ENCODE data around the gene CLCN2. TPM values are rescaled to one million over a fixed set of nuclear protein-coding genes. Genes with fewer than 3 reads are reported as not detected.

The CLCN2 gene
- total and polyA plus RNA-seq, 2 of the 4 experiments (the other 2 are of a cell fraction): 2.9 to 5.8 TPM

- peak overlapping the region; percentile 26 for H3K14ac ChIP-seq (replicated peaks; ENCODE audit: low read depth, low read length)
- CTCF ChIA-PET: interaction anchor here (1.2 kb wide), 2 partner anchors 72 to 200 kb away, joined by 3 read pairs; partner anchors contain the start of gene EPHB3
Measured at GRCh38 chr3:184360929-184361531, 375 bp downstream of the CLCN2 start.

More at GRCh38 chr3:184360929-184361531, 375 bp downstream of the CLCN2 start:
- Histone ChIP-seq H4K5ac (ENCODE audit: low read depth, low read length) (peak overlapping the region; percentile 52), H4K8ac (ENCODE audit: low read depth in 2 of 2, low read length in 2 of 2) (peak overlapping the region; percentile 58 to 69; a peak in 2 of 4 replicates), H2BK5ac (ENCODE audit: low read depth, low read length, poor library complexity, severe bottlenecking) (peak overlapping the region; percentile 62), H2BK15ac (ENCODE audit: low read depth, low read length) (no peak overlapping the region; the same call in 2 of the 3 replicates), H3K18ac (ENCODE audit: low read depth, low read length) (no peak overlapping the region; the same call in 1 of the 2 replicates), H2AK9ac (replicated peaks; ENCODE audit: low read depth, low read length, poor library complexity) (peak overlapping the region; percentile 96), H3K27me3 (ENCODE audit: control insufficient read depth, insufficient read depth, low read length) (no peaks in the 10 kb centered on the region), H3K4me1 (ENCODE audit: control insufficient read depth, insufficient read depth, low read length) (peaks cover 7% of the 10 kb centered on the region), H2BK20ac (ENCODE audit: low read depth, low read length) (no peak overlapping the region), H3K9ac (ENCODE audit: low read depth, low read length) (peak overlapping the region; percentile 83), H3K56ac (ENCODE audit: extremely low read depth, insufficient read depth, low read length) (0 out of 2 replicates have a peak overlapping the region, but pooled peaks have one; percentile 37), H4K20me1 (ENCODE audit: insufficient read depth, low read length) (peaks cover 10% of the 10 kb centered on the region), H3K27ac (ENCODE audit: insufficient read depth, low read length) (peak overlapping the region; percentile 79), H4K91ac (ENCODE audit: insufficient read depth, low read depth, low read length) (peak overlapping the region; percentile 61; the same call in 1 of the 2 replicates), H3K4me2 (ENCODE audit: low read depth, low read length) (peak overlapping the region; percentile 99), H3K36me3 (ENCODE audit: control insufficient read depth, insufficient read depth, low read length) (peaks cover 10% of the 10 kb centered on the region), H3K9me1 (ENCODE audit: insufficient read depth, low read length) (peaks cover 10% of the 10 kb centered on the region; the same call in 1 of the 2 replicates), H3K9me3 (ENCODE audit: control insufficient read depth, insufficient read depth, low read length) (no peaks in the 10 kb centered on the region), H2AFZ (replicated peaks; ENCODE audit: low read length, poor library complexity) (peak overlapping the region; percentile 99), H2BK120ac (ENCODE audit: low read depth, low read length) (peak overlapping the region; percentile 33; the same call in 1 of the 2 replicates), H3K79me1 (ENCODE audit: low read depth in 1 of 2, low read length in 2 of 2) (peaks cover 7 to 42% of the 10 kb centered on the region in 2 experiments), H3K4ac (ENCODE audit: low read depth, low read length) (peak overlapping the region; percentile 69), H3K4me3 (ENCODE audit: insufficient read depth, low read depth, low read length) (peak overlapping the region; percentile 56), H3K23ac (ENCODE audit: low read depth, low read length) (peak overlapping the region; percentile 86; the same call in 1 of the 2 replicates), H2AK5ac (ENCODE audit: low read depth, low read length) (peak overlapping the region; percentile 78; the same call in 1 of the 2 replicates)
- ATAC-seq (ENCODE audit: low read depth): peak; percentile 3; the same call in 1 of the 2 replicates
- DNase-seq: no peak
- no peak for TF ChIP-seq NFE2L2 (IDR thresholded peaks at IDR 0.05; ENCODE audit: low read depth, low read length)
- TF ChIP-seq MXI1 (IDR thresholded peaks at IDR 0.05; ENCODE audit: borderline replicate concordance, low read depth, low read length): 0 out of 2 replicates have a peak, but pooled peaks have one; percentile 20
- TF ChIP-seq CTCF (conservative IDR thresholded peaks at IDR 0.05; ENCODE audit: low read depth, low read length): no peak
- no peak for TF ChIP-seq SMC3 (IDR thresholded peaks at IDR 0.05; ENCODE audit: low read depth, low read length)
- 12% methylated on average over 10 of the region's 24 CpGs; no CpG with 5 or more reads in 1 of the 2 experiments for WGBS, 2 experiments (ENCODE audit: extremely low coverage in 2 of 2, insufficient read length in 1 of 2)
- intact Hi-C loops (cut with micrococcal nuclease): no loop called here
- POLR2A ChIA-PET (ENCODE audit: unreplicated experiment): no interaction called here
- no TSS peak for BruUV-seq (replicated peaks)
- in situ Hi-C loops (cut with MboI; ENCODE audit: low sequenced_read_pairs): no loop called here
- dilution Hi-C loops (cut with HindIII; ENCODE audit: low sequenced_read_pairs, unreplicated experiment): loop anchor here (25.0 kb wide), 1 partner anchor 176 kb away; no protein-coding TSS in a partner anchor

Data from IMR-90 (cell line).